ENCODE results near the gene BCL7B.
A peak's percentile ranks its signal among the peaks of the same experiment; 100 is the strongest.

DNA sequence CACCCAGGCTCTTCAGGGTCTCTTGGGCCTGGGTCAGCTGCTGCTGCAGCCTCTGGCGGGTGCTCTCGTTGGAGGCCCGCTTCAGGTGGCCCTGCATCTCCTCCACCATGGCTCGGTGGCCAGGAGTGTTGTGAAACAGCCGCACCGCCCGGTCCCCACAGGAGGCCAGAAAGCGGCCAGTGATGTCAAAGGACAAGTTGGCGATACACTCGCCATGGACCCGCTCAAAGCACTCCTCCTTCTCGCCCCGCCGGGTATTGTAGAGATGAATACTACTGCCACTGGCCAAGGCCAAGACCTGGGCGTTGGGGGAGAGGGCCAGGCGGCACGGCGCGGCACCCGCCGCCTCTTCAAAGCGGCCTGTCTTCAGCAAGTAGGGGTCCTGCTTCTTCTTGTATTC, 13.0 kb upstream of the BCL7B start:
- TF ChIP-seq CTCF (IDR thresholded peaks at IDR 0.05 in 8 of 11, conservative IDR thresholded peaks at IDR 0.05 in 3 of 11) (no peak), POLR2AphosphoS5 (IDR thresholded peaks at IDR 0.05) (peak in 1 of 3 donors; percentile 35)

All from spleen (tissue), 7 donors.